HG03558 (cell line): ENCODE results near the gene HMX3.
"Not testable (repeated sequence)": the region's sequence is repeated elsewhere in the genome, so short reads cannot be mapped to it uniquely, and the experiment has no call there.

Experiments used
- ATAC-seq: cut with Tn5 transposase; IDR thresholded peaks from one replicate; pipeline ENCODE4 v1.9.1; 2021; ENCODE audit warnings: moderate number of reproducible peaks; ENCODE audit not compliant: unreplicated experiment; ENCODE audit errors: extremely low read depth

The HMX3 gene

DNA sequence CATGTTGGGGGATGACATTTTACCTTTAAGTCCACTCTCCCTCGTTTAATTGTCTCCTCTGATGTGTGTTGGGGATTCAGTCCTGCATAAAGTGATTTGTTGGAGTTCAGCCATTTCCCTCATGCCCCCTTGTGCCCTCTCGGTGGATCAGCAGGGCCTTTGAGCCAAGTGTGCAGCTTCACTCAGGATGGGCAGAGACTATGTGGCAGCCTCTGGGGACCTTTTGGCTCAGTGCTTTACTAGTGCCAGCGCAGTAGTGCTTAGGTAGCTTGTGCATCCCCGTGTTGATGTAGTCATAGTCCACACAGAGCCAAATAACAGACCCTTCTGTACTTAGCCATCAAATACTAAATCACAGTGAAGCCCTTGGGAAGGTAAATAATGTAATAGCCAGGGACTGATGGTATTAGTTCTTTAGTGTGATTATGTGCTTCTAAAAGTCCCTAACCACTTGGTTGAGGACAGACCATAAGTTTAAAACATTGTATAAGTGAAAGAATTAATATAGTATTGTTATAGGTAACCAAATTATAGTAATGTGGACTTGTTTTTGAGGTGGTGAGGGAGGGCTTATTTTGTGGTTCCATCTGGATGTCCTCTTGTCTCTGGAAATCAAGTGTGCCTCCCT, 29.8 kb downstream of the HMX3 start:
- ATAC-seq = no peak

DNA sequence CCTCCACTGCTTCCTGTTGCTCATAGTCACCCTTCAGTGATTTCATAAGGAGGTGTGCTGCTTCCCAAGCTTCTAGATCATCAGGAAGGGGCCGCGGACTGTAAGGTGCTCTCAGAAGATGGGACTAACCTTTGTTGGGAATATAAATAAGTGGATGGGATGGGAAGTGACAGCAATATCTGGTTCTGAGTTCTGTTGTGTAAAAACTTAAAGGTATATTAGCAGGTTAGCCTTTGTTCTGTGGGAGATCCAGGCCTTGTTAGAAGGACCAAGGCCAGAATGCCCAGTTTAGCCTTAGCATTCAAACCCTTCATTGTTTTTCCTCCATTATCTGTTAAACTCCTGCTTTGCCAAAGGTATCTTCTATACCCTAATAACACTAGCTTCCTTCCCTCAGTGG, 30.8 kb downstream of the HMX3 start:
- no peak for ATAC-seq

DNA sequence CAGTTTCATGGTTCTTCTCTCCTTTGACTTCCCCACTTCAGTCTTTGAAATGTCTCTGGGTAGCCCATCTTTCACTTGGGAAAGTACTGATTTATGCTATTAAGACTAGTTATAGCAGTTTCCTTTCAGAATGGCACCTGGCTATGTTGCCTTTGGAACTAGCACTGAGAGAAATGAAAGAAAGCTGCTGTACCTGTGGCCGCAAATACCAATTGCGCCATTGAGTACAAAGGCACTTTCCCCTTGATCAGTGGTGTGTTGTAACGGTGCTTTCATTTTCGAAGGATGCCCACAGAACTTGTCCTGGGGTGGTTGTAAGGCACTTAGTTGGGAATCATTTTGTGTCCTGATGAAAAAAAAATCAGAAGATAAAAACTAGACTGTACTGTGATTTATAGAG, 35.2 kb downstream of the HMX3 start:
- no peak for ATAC-seq

DNA sequence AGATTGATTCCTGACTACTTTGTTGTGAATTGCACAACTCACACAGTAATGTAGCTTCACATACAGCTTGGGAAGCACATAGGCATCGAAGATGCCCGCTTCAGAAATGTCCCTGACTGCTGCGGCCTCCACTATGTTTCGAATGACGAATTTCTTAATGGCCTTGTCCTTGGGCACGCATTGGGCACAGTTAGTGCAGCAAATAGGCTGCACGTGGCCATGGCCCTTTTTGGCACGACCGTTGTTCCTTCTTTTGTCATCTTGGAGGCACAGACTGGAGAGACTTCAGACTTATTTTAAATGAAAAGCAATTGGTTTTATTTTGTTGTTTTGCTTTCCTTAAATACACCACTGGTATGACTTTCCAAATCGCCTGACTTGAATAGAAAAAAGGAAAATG, 35.8 kb downstream of the HMX3 start:
- ATAC-seq = not testable (repeated sequence)

DNA sequence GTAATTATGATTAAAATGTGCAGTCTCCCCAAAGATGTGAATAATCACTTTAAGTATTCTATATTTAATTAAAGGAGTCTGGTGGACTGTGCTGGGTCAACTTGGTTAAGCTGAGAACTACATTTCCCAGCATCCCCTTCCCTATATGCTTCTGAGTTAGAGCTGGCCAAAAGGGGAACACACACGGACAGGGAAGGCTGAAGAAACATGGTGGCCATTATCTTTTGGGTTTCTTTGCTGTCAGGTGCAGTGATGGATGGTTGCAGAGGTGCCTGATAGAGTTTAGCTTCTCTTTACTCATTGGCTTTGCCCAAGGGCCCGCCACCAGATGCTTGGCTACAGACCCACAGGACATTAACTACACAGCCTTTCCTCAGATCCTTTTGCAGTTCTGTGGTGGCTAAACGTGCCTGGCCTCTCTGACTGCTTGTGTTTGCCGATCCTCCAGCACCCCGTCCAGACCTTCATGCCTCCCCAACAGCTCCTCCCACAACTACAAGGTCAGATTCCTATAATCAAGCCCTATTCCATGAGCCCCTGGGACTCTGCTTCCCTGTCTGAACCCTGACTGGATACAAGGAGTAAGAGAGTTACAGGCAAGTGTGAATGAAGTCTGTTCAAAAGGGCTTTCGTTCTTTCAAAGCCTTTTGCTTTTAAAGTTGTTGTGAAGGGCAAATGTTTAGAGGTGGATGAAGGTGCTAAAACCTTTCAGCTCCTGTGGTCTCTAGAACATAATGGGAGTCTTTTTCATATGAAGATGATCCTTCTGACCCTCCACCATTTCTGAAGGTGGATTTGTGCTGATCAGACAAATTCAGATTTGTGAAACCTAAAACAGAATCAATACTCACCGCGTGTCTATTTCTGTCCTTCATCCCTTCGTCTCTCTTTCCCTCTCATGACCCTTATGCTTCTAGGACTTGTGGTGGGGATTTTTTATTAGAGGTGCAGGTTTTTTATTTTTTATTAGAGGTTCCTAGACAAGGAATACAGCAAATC, 39.9 kb downstream of the HMX3 start:
- ATAC-seq = no peak

DNA sequence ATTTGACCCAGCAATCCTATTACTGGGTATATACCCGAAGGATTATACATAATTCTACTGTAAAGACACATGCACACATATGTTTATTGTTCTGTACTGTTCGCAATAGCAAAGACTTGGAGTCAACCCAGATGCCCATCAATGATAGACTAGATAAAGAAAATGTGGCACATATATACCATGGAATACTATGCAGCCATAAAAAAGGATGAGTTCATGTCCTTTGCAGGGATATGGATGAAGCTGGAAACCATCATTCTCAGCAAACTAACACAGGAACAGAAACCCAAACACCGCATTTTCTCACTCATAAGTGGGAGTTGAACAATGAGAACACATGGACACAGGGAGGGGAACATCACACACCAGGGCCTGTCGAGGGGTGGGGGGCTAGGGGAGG, 42.6 kb downstream of the HMX3 start:
- ATAC-seq = not testable (repeated sequence)

DNA sequence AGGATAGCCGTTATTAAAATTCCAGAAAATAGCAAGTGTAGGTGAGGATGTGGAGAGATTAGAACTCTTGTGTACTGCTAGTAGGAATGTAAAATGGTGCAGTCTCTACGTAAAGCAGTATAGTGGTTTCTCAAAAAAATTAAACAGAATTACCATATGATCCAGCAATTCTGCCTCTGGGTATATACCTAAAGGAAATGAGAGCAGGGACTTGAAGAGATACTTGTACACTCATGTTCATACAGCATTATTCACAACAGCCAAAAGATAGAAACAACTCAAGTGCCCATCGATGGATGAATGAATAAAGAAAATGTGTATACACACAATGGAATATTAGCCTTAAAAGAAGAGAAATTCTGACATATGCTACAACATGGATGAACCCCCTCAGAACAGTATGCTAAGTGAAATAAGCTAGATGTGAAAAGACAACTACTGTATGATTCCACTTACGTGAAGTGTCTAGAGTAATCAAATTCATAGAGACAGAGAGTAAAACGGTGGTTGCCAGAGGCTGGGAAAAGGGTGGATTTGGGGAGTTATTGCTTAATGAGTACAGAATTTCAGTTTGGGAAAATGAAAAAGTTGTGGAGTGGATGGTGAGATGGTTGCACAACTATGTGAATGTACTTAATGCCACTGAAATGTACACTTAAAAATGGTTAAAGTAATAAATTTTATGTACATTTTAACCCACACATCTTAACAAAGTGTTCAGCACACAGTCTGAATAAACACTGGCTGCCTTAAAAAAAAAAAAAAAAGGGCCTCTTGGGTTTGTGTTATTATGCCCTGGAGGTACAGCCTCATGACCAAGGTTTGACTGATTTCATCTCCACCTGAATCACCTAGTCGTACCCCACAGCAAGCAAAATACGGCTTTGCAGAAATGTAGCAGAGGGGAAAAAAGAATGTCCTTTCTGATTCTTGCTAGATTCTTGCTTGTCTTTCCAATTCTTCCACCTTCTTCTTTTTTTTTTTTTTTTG, 44.6 kb downstream of the HMX3 start:
- no peak for ATAC-seq

DNA sequence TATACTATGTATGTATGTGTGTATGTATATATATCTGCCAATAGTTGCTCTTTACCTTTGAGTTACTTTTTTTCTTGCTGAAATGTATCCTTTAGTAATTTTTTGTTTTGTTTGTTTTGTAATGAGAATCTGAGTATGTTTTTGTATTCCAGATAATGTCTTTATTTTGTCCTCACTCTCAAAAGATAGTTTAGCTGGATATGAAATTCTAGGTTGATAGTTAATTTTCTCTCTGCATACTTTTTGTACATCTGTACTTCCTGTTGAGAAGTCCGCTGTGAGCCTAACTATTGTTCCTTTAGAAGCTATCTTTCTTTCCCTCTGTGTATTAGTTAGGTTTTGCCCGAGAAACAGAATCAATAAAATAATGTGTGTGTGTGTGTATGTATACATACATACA, 48.0 kb downstream of the HMX3 start:
- no peak for ATAC-seq

DNA sequence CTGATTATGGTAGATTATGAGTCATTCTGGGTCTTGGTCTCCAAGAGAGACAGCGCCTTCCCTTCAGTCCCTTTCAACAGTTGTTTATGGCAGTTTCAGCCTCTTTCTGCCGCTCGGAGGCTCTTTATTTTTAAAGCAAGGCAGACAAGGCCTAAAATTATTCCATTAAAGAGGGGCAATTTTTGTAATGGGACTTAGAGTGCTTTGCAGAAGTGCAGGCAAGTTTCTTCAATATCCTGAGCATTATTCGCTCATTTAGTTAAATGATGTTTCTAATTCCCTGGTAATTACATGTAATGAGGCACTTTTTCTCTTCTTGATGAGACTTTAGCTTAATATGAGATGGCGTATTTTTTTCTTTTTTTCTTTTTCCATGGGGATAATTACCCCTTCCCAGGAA, 52.0 kb downstream of the HMX3 start:
- ATAC-seq = no peak
